EL (cell line): Measurements from ENCODE around the gene SLIT3.

Experiments used
- DNase-seq: peaks from one replicate; pipeline ENCODE4 v3.0.0-alpha.2; 2016

Gene SLIT3

DNA sequence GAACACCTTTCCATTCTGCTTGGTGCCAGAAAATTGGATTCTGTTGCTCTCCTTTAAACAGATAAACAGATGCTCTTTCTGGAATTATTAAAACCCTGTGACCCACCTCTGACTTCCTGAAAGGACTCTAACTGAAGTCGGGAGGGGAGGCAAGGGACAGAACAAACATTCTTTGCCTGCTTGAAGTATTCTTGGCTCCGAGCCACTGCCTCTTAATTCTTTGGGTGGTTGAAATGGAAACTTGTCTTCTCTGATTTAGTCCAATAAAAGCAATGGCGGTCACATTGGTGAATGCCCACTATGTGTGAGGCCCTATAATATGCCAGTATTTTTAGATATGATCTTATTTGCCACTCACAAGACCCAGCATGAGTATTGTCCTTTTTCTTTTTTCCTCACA lies 236.8 kb downstream of the SLIT3 start:
- DNase-seq: peak; percentile 18

GRCh38 chr5:169063316-169063953 lies 237.5 kb downstream of the SLIT3 start:
- no peak for DNase-seq

GRCh38 chr5:169062690-169063089 lies 238.2 kb downstream of the SLIT3 start:
- DNase-seq: no peak

DNA sequence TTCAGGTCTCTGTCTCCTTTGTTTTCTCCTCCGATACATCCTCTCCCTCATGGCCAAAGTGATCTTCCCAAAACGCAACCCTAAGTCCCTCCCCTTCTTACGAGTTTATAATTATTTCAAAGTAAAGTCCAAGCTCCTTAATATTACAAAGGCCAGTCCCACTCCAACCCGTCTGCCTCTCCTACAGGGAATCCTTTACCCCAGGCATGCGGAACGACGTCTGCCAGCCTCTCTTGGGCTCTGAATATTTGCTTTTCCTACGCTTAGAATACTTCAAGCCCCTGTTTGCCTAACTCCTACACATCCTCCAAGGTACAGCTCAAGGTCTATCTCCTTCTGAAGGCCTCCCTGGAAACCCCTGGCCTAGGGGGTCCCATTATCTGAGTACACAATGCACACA lies 246.4 kb downstream of the SLIT3 start:
- DNase-seq: no peak

GRCh38 chr5:169052207-169052606 lies 248.7 kb downstream of the SLIT3 start:
- peak; percentile 42 for DNase-seq

GRCh38 chr5:169051351-169051750 lies 249.6 kb downstream of the SLIT3 start:
- DNase-seq: no peak

DNA sequence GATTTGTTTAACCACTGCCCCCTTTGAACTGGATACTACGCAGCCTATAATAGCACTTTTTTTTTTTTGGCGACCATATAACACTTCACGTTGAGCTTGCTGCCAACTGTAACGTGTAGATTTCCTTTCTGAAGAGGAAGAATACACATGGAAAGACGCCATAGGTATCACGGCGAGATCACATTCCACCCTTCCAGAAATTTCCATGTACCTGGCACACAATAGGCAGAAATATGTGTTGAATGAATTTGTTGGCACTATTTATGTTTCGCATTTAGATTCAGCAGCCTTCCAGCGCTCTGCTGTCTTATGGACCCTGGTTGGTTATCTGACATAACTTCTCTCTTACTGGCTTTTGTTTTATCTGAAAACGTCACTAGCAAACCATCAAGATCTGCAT lies 250.3 kb downstream of the SLIT3 start:
- no peak for DNase-seq

GRCh38 chr5:169050146-169050571 lies 250.8 kb downstream of the SLIT3 start:
- peak; percentile 33 for DNase-seq

DNA sequence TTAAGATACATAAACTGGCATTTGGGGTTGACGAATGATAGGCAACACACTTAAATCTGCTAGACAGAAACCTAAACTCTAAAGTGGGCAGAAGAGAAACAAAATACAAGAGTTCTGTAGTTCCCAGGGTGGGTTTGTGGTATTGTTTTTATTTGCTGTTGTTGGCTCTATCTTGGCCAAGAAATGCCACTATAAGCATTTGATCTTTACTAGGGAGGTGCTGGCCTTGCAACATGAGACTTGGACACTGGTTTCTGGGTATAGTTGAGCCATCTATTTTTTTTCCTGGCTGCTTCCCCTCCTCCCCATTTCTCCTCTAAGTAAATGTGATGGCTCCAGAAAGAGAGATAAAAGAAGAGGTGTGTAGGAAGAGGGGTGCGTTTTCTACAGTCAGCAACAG lies 251.2 kb downstream of the SLIT3 start:
- DNase-seq: no peak

DNA sequence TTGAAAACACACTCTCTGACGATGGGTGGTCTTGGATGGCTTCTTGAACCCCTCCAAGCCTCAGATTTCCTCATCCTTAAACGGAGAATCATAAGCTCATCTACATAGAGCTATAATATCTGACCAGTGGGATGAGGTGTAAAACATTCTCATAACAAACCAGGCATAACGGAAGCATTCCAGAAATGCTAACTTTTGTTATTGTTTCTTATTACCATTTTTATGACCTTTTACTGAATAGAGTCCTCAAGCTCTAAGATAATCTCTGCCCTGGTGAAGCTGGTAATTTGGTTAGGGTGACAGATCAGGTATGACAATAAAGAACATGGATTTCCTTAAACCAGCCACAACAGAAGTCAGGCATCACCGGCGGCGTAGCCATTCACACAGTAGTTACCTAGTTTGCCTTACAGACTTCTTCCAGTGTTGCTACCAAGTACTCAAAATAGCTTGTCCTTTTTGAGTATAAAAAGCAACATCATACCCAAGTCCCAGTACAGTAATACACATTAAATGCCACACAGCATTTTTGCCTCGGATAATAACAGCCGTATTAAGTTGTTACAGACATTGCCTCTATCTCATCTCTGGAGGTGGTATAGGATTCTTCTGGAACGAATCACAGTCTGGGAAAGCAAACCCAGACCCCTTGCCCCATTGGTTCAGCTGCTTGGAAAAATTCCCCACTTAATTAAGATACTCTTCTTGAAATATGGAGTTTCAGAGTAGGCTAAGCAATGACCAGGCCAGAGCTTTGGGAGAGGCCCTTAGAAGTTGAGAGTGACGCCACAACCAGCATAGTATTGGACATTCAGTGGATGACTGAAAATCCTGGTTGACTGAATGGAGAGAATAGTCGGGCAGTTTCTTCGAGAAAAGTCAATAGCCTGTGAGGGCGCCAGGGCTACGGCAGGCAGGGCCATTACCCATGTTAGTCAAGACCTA lies 252.5 kb downstream of the SLIT3 start:
- peak; percentile 1 for DNase-seq

- DNase-seq: no peak
Observed at GRCh38 chr5:169044962-169045361, 256.0 kb downstream of the SLIT3 start.

- no peak for DNase-seq
Observed at GRCh38 chr5:169041180-169041579, 259.8 kb downstream of the SLIT3 start.

DNA sequence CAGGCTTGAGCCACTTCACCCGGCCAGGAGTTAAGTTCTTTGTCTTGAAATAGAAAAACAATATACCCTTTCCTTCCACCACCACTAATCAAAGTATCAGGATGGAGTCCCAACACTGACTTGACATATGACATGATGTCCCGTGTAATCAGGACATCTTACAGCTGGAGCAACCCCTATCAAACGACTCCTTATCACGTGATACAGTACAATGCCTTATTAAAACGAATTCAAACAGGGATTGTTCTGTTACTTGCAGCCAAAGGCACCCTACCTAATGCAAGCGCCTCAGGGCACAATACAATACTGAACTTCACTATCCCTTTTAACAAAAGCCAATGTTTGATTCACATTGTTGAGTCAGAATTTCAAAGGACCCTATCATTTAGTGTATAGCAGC lies 261.3 kb downstream of the SLIT3 start:
- no peak for DNase-seq

- no peak for DNase-seq
Observed at GRCh38 chr5:169037466-169037865, 263.5 kb downstream of the SLIT3 start.

- no peak for DNase-seq
Observed at GRCh38 chr5:169036079-169036805, 264.7 kb downstream of the SLIT3 start.

DNA sequence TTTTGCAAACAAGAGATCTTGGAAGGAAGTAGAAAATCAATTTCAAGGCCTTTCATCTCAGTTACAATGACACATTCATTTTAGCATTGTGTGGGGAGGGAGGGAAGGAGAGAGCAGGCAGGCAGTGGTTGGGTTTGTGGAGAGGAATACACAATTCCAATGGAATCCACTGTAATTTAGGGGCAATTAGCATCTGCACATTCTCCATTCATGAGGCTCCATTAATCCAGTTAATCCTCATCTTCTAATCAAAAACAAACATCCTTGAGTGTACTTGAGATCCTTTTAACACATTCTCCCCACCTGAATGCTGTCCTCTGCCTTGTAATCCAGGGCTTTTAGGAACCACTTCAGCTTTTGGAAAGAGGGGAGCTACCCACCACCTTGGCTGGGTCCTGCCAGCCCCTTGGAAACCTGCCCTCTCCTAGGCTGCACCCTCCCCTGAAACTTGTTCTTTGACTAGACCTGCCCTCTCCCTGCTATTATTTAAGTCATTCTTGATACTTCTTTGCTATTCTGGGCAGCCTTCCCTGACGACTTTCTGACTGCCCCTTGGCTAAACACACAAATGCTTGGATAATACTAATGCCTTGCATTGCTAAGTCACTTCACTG lies 271.2 kb downstream of the SLIT3 start:
- DNase-seq: no peak

- DNase-seq: no peak
Observed at GRCh38 chr5:169029037-169029436, 271.9 kb downstream of the SLIT3 start.

DNA sequence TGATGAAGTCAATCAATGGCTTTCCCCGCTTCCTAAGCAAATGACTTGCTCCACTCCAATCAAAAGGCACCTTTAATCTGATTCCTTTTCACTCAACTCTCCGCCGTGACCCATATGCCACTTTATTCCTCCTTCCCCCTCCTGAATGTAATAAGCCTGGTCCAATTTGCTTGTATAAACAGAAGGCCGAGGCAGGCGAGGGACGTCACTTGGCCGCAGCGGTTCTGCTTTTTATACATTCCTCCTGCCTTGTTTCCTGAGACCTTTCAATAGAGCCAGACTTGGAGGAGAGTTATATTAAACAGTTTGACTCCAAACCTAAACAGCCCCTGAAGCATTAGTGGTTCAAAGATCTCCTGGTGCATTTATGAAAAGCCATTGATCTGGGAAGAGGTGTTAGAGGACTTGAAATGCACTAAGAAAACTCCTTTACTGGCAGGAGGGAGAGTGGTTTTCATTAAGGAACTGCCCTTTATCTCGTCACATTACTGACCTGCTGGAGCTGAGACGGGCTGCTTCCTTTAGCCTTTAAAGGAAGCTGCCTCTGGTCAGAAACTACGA lies 273.4 kb downstream of the SLIT3 start:
- DNase-seq: no peak

DNA sequence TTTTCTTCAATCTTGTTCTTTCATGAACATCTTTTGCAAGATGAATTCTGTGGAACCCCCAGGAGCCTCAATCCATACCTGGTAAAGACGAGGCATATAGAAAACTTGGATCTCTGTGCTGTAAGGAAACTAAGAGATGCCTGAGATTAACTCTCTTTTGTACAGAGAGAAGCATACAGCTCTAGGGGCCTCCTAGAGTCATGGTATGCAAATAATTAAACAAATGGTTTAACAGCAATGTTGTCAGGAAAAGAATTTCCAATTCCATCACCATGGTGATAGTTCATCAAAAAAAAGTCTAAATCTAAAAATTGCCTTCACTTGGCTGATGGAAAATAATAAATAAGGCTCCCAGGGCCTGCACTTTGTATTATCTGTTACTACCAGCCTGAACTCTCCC lies 275.4 kb downstream of the SLIT3 start:
- no peak for DNase-seq

- no peak for DNase-seq
Observed at GRCh38 chr5:169024421-169024820, 276.5 kb downstream of the SLIT3 start.

GRCh38 chr5:169022718-169023117 lies 278.2 kb downstream of the SLIT3 start:
- no peak for DNase-seq

DNA sequence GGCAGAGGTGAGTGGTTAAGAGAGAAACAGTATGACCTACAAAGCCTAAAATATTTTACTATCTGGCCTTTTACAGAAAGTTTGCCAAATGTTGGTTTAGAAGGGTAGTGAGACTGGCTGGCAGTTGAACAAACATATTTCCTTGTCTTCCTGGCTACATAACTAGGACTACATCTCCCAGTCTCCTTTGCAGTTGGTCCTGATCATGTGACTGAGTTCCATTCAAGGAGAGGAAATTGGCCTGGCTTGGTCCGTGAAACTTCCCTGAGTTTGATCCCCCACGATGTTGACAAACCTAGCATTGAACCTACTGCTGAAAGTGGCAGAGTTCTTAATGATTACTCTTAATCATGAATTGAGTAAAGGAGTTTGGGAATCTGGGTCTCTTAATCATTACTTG lies 280.8 kb downstream of the SLIT3 start:
- DNase-seq: peak; percentile 13

- DNase-seq: no peak
Observed at GRCh38 chr5:169018925-169019324, 282.0 kb downstream of the SLIT3 start.
